ENCODE measurements around the gene AP1G2. TPM values are rescaled to one million over a fixed set of nuclear protein-coding genes. Genes with fewer than 3 reads are reported as not detected.

AP1G2 gene
- polyA plus RNA-seq, 1 donor: 18.0 TPM

GRCh38 chr14:23536494-23536893 is 31.1 kb downstream of the AP1G2 start:
- DNase-seq: no peak

GRCh38 chr14:23535943-23536342 is 31.6 kb downstream of the AP1G2 start:
- no peak for DNase-seq

- no peak for DNase-seq
These were observed 33.7 kb downstream of the AP1G2 start for GRCh38 chr14:23533652-23534435.

GRCh38 chr14:23532658-23533057 is 34.9 kb downstream of the AP1G2 start:
- no peak for DNase-seq

- no peak for DNase-seq
These were observed 36.2 kb downstream of the AP1G2 start for GRCh38 chr14:23531391-23531790.

- no peak for DNase-seq
These were observed 37.1 kb downstream of the AP1G2 start for GRCh38 chr14:23530375-23531055.

GRCh38 chr14:23529016-23529415 is 38.6 kb downstream of the AP1G2 start:
- no peak for DNase-seq

- no peak for DNase-seq
These were observed 39.0 kb downstream of the AP1G2 start for GRCh38 chr14:23528555-23528954.

GRCh38 chr14:23525611-23526010 is 42.0 kb downstream of the AP1G2 start:
- DNase-seq: no peak

- DNase-seq: no peak
These were observed 42.6 kb downstream of the AP1G2 start for GRCh38 chr14:23524954-23525353.

- DNase-seq: no peak
These were observed 44.2 kb downstream of the AP1G2 start for GRCh38 chr14:23523229-23524016.

GRCh38 chr14:23522643-23523198 is 44.9 kb downstream of the AP1G2 start:
- no peak for DNase-seq

- DNase-seq: no peak
These were observed 45.6 kb downstream of the AP1G2 start for GRCh38 chr14:23521785-23522640.

GRCh38 chr14:23520899-23521533 is 46.6 kb downstream of the AP1G2 start:
- DNase-seq: no peak

GRCh38 chr14:23518709-23519108 is 48.9 kb downstream of the AP1G2 start:
- no peak for DNase-seq

GRCh38 chr14:23517650-23518326 is 49.8 kb downstream of the AP1G2 start:
- DNase-seq: no peak

GRCh38 chr14:23514644-23514957 is 53.0 kb downstream of the AP1G2 start:
- no peak for DNase-seq

GRCh38 chr14:23513818-23514643 is 53.6 kb downstream of the AP1G2 start:
- no peak for DNase-seq

GRCh38 chr14:23513005-23513817 is 54.4 kb downstream of the AP1G2 start:
- DNase-seq: no peak

All from hindlimb muscle (tissue), 1 donor.